ENCODE measurements around the gene TYK2. TPM values are rescaled to one million over a fixed set of nuclear protein-coding genes. Genes with fewer than 3 reads are reported as not detected.

Gene TYK2
- total RNA-seq, 1 experiment from 2014 or later, result 66.4 TPM

- TF ChIP-seq PRDM15 (CRISPR knock-in tag; IDR thresholded peaks at IDR 0.05), result no peak
- no peak for TF ChIP-seq GRHL2 (CRISPR knock-in tag; IDR thresholded peaks at IDR 0.05; ENCODE audit: insufficient replicate concordance, severe bottlenecking)
- TF ChIP-seq ATF2 (CRISPR knock-in tag; IDR thresholded peaks at IDR 0.05; ENCODE audit: borderline replicate concordance, low read depth), result no peak
- TF ChIP-seq JUN (CRISPR knock-in tag; IDR thresholded peaks at IDR 0.05), result no peak
- no peak for TF ChIP-seq NR2C2 (CRISPR knock-in tag; IDR thresholded peaks at IDR 0.05)
- TF ChIP-seq IRF2 (CRISPR knock-in tag; IDR thresholded peaks at IDR 0.05; ENCODE audit: borderline replicate concordance, low read depth), result no peak
- peak; percentile 74; the same call in 1 of the 2 replicates for TF ChIP-seq MAX (CRISPR knock-in tag; IDR thresholded peaks at IDR 0.05)
- no peak for TF ChIP-seq STAT6 (CRISPR knock-in tag; conservative IDR thresholded peaks at IDR 0.05; ENCODE audit: low read depth)
- peak; percentile 99 for TF ChIP-seq CTCF (IDR thresholded peaks at IDR 0.05)
- TF ChIP-seq ZNF671 (CRISPR knock-in tag; IDR thresholded peaks at IDR 0.05), result peak; percentile 97
- TF ChIP-seq RELA (CRISPR knock-in tag; IDR thresholded peaks at IDR 0.05; ENCODE audit: borderline replicate concordance), result peak; percentile 74; the same call in 1 of the 2 replicates
- no peak for TF ChIP-seq NR1H2 (CRISPR knock-in tag; IDR thresholded peaks at IDR 0.05)
- 0 out of 2 replicates have a peak, but pooled peaks have one; percentile 4 for TF ChIP-seq MYBL2 (CRISPR knock-in tag; IDR thresholded peaks at IDR 0.05)
- no peak; the same call in 1 of the 2 replicates for TF ChIP-seq ZNF425 (CRISPR knock-in tag; conservative IDR thresholded peaks at IDR 0.05)
- TF ChIP-seq FOXJ3 (CRISPR knock-in tag; IDR thresholded peaks at IDR 0.05; ENCODE audit: borderline replicate concordance), result no peak
- TF ChIP-seq SP1 (CRISPR knock-in tag; conservative IDR thresholded peaks at IDR 0.05), result peak; percentile 91
- peak; percentile 99 for TF ChIP-seq ZNF396 (CRISPR knock-in tag; IDR thresholded peaks at IDR 0.05; ENCODE audit: borderline replicate concordance)
- peak; percentile 79; the same call in 1 of the 2 replicates for TF ChIP-seq ETV6 (CRISPR knock-in tag; IDR thresholded peaks at IDR 0.05)
- no peak for TF ChIP-seq PREB (CRISPR knock-in tag; IDR thresholded peaks at IDR 0.05; ENCODE audit: borderline replicate concordance)
- TF ChIP-seq MXD4 (CRISPR knock-in tag; IDR thresholded peaks at IDR 0.05; ENCODE audit: borderline replicate concordance), result peak; percentile 98
- no peak for TF ChIP-seq NFYB (CRISPR knock-in tag; conservative IDR thresholded peaks at IDR 0.05; ENCODE audit: low read depth)
- TF ChIP-seq ZMAT4 (CRISPR knock-in tag; IDR thresholded peaks at IDR 0.05), result no peak
- TF ChIP-seq ZNF263 (CRISPR knock-in tag; IDR thresholded peaks at IDR 0.05; ENCODE audit: low read depth), result no peak
These were observed 36.2 kb upstream of the TYK2 start (continued) for GRCh38 chr19:10416380-10417257.
